Astrocyte of the hippocampus (primary cell): ENCODE measurements around the gene NPAS4.
"Not testable (repeated sequence)": the region's sequence is repeated elsewhere in the genome, so short reads cannot be mapped to it uniquely, and the experiment has no call there.

ENCODE experiments used
- DNase-seq: peaks from one replicate; pipeline ENCODE4 v3.0.0; 2011; ENCODE audit warnings: low read depth, low spot score

NPAS4 gene

DNA sequence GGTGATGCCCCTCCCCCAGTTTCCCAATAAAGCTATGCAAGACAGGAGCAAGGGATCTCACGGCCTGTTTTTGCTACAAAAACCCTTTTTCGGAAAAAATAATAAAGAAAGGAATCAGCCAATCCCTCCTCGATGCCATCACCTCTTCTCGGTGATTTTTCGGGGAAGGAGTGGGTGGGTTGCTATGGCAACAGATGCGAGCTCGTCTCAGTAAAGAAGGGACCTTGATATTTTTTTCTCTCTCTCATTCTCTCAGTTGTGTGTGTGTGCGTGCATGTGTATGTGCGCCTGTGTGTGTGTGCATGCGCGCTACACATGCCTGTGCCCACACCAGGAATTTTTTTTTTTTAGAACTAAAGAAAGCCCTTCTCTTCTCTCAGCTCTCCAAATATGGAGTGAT, 3.8 kb upstream of the NPAS4 start:
- no peak for DNase-seq

DNA sequence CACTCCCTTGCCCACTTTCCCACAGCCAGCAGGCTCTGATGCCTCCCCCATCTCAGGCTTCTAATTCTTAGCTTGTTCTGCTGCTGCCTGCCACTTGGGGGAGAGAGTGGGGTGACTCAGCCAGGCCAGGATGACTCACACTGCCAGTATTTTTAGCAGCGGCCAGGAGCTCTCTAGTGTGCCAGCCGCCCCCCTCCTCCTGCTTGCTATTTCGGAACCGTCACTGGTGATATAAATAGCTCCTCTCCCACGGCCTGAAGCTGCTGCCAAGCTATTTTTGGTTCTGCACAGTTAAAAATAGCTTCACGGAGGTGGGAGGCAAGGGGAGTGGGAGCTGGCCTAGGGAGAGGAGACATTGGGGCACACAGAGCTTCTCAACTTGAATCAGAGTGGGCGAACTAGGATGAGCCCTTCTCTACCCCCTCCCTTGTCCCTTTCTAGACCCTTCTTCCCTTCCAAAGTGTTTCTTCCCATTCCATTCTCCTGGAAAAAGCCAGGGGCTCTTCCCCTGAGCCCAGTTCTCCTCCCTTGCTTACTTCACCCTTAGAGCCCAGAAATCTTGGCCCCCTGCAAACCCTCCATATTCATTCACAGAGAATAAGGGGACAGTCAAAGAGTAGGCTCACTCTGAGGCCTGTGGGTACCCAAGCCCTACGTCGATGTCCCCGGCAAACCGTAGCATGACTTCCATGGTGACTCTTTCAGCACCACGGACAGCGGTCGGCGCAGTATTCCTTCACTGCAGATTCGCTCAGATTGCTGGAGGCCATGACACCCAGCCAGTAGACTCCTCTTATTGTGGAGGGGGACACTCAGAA, 2.5 kb upstream of the NPAS4 start:
- DNase-seq, result peak; percentile 98

DNA sequence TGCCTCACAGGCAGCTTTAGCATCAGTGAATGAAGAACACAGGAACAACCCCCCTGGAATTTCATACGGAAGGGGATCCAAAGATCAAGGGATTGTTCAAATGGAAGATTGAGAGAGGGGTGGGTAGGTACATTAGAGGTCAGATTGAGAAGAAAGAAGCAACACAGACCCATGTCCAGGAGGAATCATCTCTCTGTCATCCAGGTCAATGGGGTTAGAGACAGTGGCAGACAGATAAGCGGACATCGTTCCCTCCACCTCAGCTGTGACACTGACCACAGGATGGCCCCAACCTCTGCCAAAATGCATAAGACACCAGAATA, 1.9 kb upstream of the NPAS4 start:
- DNase-seq, result no peak

DNA sequence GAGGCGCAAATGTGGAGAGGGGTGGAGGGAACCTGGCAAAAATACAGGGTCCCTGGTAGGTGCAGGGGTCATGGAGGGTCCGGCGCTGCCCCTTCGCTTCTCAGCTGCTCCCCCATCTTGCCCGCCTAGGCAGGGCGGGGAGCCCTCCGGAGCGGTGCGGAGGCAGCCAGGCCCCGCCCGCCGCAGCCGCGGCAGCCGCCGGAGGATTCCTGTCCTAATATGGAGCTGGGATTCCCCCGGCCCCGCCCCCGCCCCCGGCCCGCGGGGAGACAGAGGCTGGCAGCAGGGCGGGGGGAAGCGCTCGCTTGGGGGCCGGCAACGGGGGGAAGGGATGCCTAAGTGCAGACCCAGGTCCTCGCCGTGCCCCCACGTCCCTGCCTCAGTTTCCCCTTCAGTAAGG, 1.0 kb upstream of the NPAS4 start:
- no peak for DNase-seq

DNA sequence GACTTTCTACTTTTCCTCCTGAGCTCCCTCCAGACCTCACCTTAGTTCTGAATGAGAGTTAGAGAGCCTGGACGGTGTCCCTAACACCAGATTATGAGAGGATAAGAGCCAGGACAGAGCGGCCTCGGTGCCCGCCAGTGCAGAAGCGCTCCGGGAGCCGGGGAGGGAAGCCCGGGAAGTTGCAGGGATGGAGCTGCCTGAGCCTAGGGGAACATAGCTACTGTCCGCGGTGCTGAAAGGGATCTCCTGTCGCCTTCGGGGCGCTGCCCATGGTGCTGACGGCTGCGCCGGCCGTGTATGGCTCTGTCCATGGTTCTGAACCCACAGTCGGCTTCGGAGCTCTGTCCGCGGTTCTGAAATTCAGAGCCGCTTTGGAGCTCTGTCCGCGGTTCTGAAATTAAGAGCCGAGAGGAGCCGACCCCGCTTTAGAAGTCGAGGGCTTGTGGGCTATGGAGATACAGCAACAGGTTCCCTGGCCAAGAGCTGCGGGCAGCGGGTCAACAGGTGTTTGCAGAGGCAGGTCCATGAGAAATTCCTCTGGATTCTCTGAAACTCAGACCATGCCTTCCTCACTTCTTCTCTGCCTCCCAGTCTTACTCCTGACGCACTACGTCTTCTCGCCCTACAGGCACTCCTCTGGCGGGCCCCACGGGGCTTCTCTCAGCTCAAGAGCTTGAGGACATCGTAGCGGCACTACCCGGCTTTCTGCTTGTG, 814 bp downstream of the NPAS4 start:
- peak; percentile 96 for DNase-seq

DNA sequence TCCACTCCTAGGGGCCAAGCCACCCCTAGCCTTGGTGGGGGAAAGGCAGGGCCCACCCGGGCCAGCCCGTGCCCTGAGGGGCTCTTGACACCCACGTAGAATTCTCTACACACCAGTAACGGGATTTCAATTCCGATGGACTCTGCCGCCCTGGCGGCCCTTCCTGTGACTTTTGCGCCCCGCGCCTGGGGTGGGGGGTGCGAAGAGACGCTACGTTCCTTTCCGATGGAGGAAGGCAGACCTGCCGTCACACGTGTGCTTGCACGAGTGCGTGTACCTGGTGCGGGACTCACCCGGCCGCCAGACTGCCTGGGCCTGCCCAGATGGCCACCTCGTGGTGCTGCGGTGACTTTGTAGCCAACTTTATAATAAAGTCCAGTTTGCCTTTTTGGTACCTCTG, 5.5 kb downstream of the NPAS4 start:
- no peak for DNase-seq

DNA sequence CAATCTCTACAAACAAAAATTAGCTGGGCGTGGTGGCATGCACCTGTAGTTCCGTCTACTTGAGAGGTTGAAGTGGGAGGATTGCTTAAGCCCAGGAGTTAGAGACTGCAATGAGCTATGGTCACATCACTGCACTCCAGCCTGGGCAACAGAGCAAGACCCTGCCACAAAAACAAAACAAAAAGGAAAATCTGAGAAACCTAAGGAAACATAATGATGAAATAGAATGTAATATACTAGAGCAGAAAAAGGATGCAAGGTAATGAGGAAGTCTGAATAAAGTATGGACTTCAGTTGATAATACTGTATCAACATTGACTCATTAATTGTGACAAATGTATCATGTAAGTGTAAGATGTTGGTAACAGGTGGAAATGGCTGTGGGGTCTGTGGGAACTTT, 8.1 kb downstream of the NPAS4 start:
- DNase-seq, result no peak

DNA sequence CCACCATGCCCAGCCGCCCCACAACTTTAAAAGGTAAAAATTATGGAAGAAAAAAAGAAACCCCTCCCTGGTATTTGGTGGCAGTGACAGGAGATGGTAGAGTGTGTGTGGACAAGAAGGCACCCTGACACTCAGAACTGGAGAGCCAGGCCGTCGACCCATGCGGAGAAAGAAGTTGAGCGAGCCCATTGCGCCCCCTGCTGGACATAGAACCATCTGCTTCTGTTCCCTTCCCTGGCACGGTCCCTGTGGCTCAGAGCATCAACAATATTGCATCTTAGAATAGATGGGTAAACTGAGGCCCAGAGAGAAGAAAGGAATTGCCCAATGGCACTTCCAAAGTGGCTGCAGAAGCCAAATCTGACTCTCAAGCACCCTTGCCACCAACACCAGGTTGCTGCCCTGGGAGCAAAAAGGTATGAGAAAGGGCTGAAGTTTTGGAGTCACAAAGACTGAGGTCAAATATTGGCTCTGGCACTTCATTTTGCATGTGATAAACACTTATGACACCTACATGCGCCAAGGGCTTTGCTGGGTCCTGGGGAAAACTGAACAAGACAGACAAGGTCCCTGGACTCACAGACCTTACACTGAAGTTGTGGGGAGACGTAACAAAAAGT, 9.3 kb downstream of the NPAS4 start:
- peak; percentile 86 for DNase-seq

DNA sequence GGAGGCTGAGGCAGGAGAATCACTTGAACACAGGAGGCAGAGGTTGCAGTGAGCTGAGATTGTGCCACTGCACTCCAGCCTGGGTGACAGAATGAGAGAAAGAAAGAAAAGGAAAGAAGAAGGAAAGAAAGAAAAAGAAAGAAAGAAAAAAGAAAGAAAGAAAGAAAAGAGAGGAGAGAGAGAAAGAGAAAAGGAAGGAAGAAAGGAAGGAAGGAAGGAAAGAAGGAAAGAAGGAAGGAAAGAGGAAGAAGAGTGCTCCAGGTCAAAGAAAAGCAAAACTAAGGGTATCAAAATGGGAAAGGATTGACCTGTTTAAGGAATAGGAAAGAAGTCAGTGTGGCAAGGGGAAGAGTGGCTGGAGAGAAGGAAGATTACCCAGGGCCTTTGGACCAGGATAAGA, 10.5 kb downstream of the NPAS4 start:
- not testable (repeated sequence) for DNase-seq

DNA sequence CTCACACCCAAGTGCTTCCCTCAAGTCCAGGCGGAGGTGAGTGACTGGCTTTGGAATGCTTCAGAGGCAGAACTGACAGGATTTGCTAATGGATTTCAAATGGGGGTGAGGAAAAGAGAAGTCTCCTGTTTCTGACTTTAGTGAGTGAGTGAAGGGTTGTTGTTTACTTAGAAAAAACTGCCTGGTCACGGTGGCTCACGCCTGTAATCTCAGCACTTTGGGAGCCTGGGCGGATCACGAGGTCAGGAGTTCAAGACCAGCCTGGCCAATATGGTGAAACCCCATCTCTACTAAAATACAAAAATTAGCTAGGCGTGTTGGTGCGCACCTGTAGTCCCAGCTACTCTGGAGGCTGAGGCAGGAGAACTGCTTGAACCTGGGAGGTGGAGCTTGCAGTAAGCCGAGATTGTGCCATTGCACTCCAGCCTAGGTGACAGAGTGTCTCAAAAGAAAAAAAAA, 11.1 kb downstream of the NPAS4 start:
- not testable (repeated sequence) for DNase-seq

DNA sequence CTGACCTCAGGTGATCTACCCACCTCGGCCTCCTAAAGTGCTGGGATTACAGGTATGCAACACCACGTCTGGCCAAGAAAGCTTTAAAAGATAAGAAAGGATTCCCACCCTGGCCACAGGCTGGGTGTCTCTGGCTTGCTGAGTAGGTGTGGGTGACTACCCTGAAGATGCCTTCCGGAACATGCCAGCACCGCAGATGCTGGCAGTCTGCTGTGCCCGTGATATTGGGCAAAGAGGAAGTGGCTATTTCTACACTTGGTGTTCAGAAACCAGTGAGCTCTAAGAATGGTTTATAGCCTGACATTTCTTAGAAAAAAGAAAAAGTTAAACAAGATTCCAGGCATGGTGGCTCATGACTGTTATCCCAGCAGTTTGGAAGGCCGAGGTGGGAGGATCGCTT, 11.8 kb downstream of the NPAS4 start:
- DNase-seq, result no peak

DNA sequence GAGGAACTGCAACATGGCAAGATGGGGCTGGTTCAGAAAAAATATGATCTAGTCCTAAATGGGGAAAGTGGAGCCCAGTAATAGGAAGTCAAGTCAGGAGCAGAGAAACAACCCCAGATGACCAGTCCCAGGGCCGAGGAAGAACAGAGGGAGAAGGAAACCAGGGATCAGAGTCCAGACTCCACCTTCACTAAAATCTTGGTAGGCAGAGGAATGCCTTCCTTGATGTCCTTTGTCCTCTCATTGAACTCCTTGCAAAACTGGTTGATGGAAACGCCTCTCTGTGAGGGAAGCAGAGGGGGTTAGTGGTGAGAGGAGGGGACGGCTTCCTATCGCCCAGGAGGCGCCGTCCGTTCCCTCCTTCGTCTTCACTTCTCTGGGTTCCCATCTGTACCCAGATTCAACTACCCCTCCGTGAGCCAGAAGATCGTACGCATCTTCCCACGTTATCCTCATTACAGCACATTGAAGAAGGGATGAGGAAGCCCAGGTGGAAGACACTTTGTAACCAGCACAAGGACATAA, 17.2 kb downstream of the NPAS4 start:
- DNase-seq, result no peak

DNA sequence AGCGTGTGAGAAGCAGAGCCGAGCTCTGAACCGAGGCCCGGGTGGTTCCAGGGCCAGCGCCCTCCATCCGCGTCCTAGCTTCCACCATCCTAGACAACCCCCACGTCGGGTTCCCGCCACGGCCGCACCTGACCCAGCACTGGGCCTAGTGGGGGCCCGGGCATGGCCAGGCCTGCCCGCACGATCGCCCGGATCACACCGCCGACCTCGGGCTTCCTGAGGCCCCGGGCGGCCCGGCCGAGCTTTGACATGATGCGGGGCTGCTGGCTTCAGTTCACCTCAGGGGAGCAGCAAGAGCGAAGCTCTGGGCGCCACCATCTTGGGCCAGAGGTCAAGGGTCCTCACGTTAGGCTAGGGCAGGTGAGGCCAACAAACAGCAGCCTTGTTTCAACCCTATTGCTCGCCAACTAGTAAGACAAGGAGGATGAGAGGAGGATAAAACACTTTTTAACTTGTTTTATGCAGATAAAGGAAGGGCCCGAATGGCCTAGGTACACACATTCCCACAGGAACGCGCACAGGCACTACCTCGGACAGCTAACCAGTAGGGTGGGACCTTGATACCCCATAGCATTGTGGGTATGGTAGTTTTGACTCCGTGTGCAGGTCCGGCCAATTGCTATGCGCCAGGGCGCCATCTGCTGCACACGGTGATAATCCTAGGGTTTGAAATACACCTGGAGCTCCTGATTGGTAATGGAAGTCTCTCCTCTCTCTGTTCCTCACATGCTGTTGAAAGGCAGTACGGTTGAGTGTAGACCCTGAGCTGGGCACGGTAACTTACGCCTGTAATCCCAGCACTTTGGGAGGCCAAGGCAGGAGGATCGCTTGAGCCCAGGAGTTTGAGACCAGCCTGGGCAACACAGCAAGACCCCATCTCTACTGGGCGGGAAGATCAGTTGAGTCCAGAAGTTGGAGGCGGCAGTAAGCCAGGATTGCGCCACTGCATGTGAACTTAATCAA, 17.9 kb downstream of the NPAS4 start, which contains the start of gene MRPL11:
TSS of gene MRPL11 (minus strand) at position 345 of the 963 bp plus-strand sequence. CDS start at position 251, 94 bp downstream.
- DNase-seq, result peak; percentile 96

DNA sequence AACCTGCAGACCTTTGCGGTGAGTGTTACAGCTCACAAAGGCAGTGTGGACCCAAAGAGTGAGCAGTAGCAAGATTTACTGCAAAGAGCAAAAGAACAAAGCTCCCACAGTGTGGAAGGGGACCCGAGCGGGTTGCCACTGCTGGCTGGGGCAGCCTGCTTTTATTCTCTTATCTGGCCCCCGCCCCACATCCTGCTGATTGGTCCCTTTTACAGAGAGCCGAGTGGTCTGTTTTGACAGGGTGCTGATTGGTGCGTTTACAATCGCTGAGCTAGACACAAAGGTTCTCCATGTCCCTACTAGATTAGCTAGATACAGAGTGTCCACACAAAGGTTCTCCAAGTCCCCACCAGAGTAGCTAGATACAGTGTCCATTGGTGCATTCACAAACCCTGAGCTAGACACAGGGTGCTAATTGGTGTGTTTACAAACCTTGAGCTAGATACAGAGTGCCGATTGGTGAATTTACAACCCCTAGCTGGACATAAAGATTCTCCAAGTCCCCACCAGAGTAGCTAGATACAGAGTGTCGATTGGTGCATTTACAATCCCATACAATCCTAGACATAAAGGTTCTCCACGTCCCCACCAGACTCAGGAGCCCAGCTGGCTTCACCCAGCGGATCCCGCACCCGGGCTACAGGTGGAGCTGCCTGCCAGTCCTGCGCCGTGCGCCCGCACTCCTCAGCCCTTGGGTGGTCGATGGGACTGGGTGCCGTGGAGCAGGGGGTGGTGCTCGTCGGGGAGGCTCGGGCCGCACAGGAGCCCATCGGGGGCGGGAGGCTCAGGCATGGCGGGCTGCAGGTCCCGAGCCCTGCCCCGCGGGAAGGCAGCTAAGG, 19.5 kb downstream of the NPAS4 start:
- not testable (repeated sequence) for DNase-seq

DNA sequence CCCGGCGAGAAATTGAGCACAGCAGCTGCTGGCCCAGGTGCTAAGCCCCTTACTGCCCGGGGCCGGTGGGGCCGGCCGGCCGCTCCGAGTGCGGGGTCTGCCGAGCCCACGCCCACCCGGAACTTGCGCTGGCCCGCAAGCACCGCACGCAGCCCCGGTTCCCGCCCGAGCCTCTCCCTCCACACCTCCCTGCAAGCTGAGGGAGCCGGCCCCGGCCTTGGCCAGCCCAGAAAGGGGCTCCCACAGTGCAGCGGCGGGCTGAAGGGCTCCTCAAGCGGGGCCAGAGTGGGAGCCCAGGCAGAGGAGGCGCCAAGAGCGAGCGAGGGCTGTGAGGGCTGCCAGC, 20.1 kb downstream of the NPAS4 start:
- not testable (repeated sequence) for DNase-seq

DNA sequence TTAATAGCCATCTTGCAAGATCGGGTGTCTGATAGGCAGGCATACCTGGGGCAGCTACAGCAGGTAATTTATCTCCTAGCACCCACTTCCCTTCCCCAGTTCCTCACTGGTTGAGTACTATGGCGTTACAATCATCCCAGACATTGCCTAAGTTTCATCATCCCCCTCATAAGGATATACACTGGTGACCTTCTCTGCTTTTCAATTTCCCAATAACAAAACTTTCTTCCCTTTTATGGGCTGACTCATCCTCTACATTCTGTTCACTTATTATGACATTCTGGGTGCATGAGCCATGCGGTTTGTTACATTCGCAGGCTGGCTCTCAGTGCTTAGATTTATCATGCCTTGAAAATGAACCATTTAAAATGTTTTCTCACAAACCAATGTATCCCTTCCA, 22.8 kb downstream of the NPAS4 start:
- DNase-seq, result no peak

DNA sequence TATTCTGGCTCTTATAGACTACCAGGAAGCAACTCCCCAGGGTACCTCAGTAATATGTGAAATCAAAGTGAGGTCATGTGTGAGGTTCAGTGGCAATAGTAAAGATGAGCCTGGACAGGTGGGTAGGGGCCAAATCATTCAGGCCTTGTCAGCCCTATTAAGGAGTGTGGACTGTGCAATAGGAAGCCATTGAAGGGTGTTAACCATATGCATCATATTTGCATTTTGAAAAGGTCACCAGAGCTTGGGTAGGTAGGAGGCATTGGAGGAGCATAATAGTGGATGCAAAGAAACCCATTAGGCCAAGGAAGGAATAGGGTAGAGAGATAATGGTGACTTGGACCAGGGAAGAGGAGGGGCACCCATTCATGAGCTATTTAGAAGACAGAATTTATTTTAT, 26.2 kb downstream of the NPAS4 start:
- no peak for DNase-seq

DNA sequence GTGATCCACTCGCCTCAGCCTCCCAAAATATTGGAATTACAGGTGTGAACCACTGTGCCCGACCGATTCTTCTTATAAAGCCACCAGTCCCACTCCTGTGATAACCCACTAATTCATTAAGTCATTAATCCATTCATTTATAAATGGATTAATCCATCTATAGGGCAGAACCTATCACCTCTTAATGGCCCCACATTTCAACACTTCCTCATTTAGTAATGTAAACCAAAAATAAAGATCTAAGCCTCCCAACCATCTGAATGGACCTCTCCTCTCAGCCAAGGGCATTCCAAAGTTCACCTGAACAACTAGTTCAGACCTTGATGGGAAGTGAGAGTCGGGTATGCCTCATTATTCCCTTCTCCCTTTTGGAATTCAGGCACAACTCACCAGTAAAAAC, 27.7 kb downstream of the NPAS4 start:
- DNase-seq, result no peak

DNA sequence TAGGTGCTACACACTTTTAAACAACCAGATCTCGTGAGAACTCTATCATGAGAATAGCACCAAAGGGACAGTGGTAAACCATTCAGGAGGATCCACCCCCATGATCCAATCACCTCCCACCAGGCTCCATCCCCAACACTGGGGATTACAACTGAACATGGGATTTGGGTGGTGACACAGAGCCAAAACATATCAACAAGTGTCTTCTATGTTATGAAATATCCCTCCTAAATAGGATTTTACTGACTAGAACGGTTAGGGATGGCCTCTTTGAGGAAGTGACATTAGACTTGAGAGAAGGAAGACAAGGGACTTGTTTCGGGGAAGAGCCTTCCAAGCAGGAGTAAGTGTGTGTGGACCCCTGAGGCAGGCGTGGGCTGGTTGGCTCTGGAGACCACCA, 29.7 kb downstream of the NPAS4 start:
- DNase-seq, result no peak

DNA sequence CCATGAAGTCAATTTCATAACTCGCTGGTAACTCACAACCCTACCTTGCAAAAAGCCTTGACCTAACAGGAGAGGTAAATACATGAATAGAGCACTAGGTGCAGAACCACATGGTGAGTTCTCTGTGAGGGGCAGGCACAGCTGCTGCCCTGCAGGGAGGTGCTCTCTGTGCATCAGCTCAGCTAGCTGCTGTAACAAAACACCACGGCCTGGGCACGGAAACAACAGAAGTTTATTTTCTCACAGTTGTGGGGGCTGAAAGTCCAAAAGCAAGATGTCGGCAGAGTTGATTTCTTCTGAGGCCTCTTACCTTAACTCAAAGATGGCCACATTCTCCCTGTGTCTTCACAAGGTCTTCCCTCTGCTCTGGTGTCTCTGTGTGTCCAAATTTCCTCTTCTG, 30.8 kb downstream of the NPAS4 start:
- DNase-seq, result no peak
